Endothelial cell of umbilical vein (primary cell): ENCODE measurements around the gene SLC6A20. TPM values are rescaled to one million over a fixed set of nuclear protein-coding genes. Genes with fewer than 3 reads are reported as not detected.

Experiments used
- BruUV-seq: library from RNA; stranded (reverse); fragments of 400-500 nt; replicated peaks from 2 replicates; lab custom pipeline; 2021; lab: Mats Ljungman, UMichigan
- CTCF ChIA-PET: fragments of 300-600, 350-600 bp; sonication (Branson Sonifier 250); formaldehyde crosslinking; loops from one replicate; lab custom pipeline; 2021; ENCODE audit warnings: antibody characterized with exemption, inconsistent platforms; lab: Charles Lee
- POLR2A ChIA-PET: fragments of 300-600, 350-600 bp; sonication (Branson Sonifier 250); formaldehyde crosslinking; loops from one replicate; lab custom pipeline; 2021; ENCODE audit warnings: antibody characterized with exemption, inconsistent platforms; lab: Charles Lee
- DNase-seq: peaks from one replicate; pipeline ENCODE4 v3.0.0-alpha.2; 2011; ENCODE audit warnings: low read depth, low spot score
- FAIRE-seq: peaks from 2 replicates; lab custom pipeline; 2011; peaks lifted over from hg19 to GRCh38; lab: Jason Lieb, UNC
- H2AFZ ChIP-seq: 2 replicates; pipeline ENCODE4 v1.6.0; 2012; ENCODE audit warnings: low read depth, low read length, control low read depth, inconsistent platforms
- H3K27ac ChIP-seq: 2 replicates; pipeline ENCODE4 v1.5.1; 2011; ENCODE audit warnings: low read depth, mild to moderate bottlenecking, control low read depth, low read length, moderate library complexity; ENCODE audit not compliant: insufficient read depth
- H3K27me3 ChIP-seq, 2 experiments: 2 replicates each; pipeline versions ENCODE4 v1.6.0 to v1.6.1; 2011; ENCODE audit warnings: low read length in 2 of 2, mixed read lengths in 1 of 2; ENCODE audit not compliant: control insufficient read depth in 2 of 2, insufficient read depth in 2 of 2
- H3K36me3 ChIP-seq, 2 experiments: 2 replicates in 1 of 2; 3 replicates in 1 of 2; pipeline ENCODE4 v1.5.1; 2011; ENCODE audit warnings: low read length in 2 of 2, mild to moderate bottlenecking in 1 of 2, moderate library complexity in 1 of 2; ENCODE audit not compliant: control insufficient read depth in 2 of 2, insufficient read depth in 2 of 2; ENCODE audit errors: extremely low read depth in 1 of 2
- H3K4me1 ChIP-seq: 3 replicates; pipeline ENCODE4 v1.5.1; 2011; ENCODE audit warnings: mild to moderate bottlenecking, low read length; ENCODE audit not compliant: control insufficient read depth, insufficient read depth; ENCODE audit errors: extremely low read depth
- H3K4me2 ChIP-seq: 2 replicates; pipeline ENCODE4 v1.6.1; 2011; ENCODE audit warnings: low read length, control low read depth, mixed read lengths; ENCODE audit not compliant: insufficient read depth
- H3K4me3 ChIP-seq, 3 experiments: fragments of 200-600 bp in 1 of 3; sonication (generic), shearing (Covaris generic) in 1 of 3; replicated peaks in 1 of 3; 2 replicates each; pipeline ENCODE4 v1.5.1; 2011 to 2016; ENCODE audit warnings: control low read depth in 3 of 3, low read length in 3 of 3, mild to moderate bottlenecking in 2 of 3, inconsistent platforms in 1 of 3, low read depth in 1 of 3, moderate library complexity in 1 of 3; ENCODE audit not compliant: insufficient read depth in 1 of 3
- H3K79me2 ChIP-seq: 2 replicates; pipeline ENCODE4 v1.6.0; 2012; ENCODE audit warnings: low read length, inconsistent platforms; ENCODE audit not compliant: control insufficient read depth, insufficient read depth
- H3K9ac ChIP-seq: replicated peaks from 2 replicates; pipeline ENCODE3; 2011; ENCODE audit warnings: low read length, control low read depth; ENCODE audit not compliant: insufficient read depth; ENCODE audit errors: extremely low read depth
- H3K9me1 ChIP-seq: replicated peaks from 3 replicates; pipeline ENCODE4 v1.6.0; 2011; ENCODE audit warnings: mild to moderate bottlenecking, low read length; ENCODE audit not compliant: control insufficient read depth, insufficient read depth; ENCODE audit errors: extremely low read depth
- H3K9me3 ChIP-seq: replicated peaks from 2 replicates; pipeline ENCODE4 v1.5.1; 2012; ENCODE audit warnings: low read length, inconsistent platforms; ENCODE audit not compliant: control insufficient read depth, insufficient read depth
- H4K20me1 ChIP-seq: replicated peaks from 2 replicates; pipeline ENCODE3; 2011; ENCODE audit warnings: mild to moderate bottlenecking, low read length; ENCODE audit not compliant: control insufficient read depth, insufficient read depth; ENCODE audit errors: extremely low read depth
- CTCF ChIP-seq, 2 donors: IDR thresholded peaks; 1 replicate in 1 of 2; 2 replicates in 1 of 2; pipeline ENCODE4 v1.5.1; 2011; ENCODE audit warnings: low read length in 2 of 2, mild to moderate bottlenecking in 2 of 2, moderate library complexity in 2 of 2, control low read depth in 1 of 2, inconsistent platforms in 1 of 2, low read depth in 1 of 2; ENCODE audit not compliant: insufficient read depth in 1 of 2; ENCODE audit errors: extremely low read depth in 1 of 2
- GATA2 ChIP-seq: IDR thresholded peaks from 2 replicates; pipeline ENCODE4 v1.7.0; 2011; ENCODE audit warnings: low read depth, mild to moderate bottlenecking, moderate library complexity, mixed read lengths, low read length; ENCODE audit not compliant: insufficient read length, insufficient read depth
- JUN ChIP-seq: IDR thresholded peaks from 2 replicates; pipeline ENCODE4 v1.6.1; 2011; ENCODE audit warnings: borderline replicate concordance, low read depth; ENCODE audit not compliant: insufficient read length, insufficient read depth
- MYC ChIP-seq: IDR thresholded peaks from one replicate; pipeline ENCODE4 v1.6.1; 2011; ENCODE audit warnings: mild to moderate bottlenecking, low read depth, low read length
- POLR2A ChIP-seq: IDR thresholded peaks from 2 replicates; pipeline ENCODE4 v1.6.1; 2012; ENCODE audit warnings: low read depth, mild to moderate bottlenecking, control low read depth, low read length
- dilution Hi-C: fragments of 300-500 bp; cut with MboI; formaldehyde crosslinking; loops from one replicate; pipeline ENCODE4 v1.15.0; 2019; ENCODE audit warnings: low sequenced_read_pairs; ENCODE audit not compliant: extremely low pct_ligation_motif_present
- intact Hi-C: fragments of 100-400 bp; cut with micrococcal nuclease; formaldehyde crosslinking; loops from one replicate; pipeline ENCODE4 v1.10.0; 2022
- polyA plus RNA-seq, 4 experiments: library from polyadenylated mRNA; depleted of rRNA in 3 of 4; stranded (reverse) in 3 of 4; unstranded in 1 of 4; fragments of >200 nt; gene quantifications; 2 replicates each; pipeline versions ENCODE4 v1.2.1 to v1.2.3, GENCODE V29; 2011 to 2012; ENCODE audit warnings: missing spikeins in 1 of 4
- total RNA-seq: library from RNA; stranded (reverse); gene quantifications from 2 replicates; pipeline ENCODE4 v1.2.3, GENCODE V29; 2021

SLC6A20 gene
- total and polyA plus RNA-seq, 2 donors (not counting 3 experiments of a cell fraction or from before 2014, with no cell fraction given): not detected

- no peak overlapping the region for H3K4me2 ChIP-seq
- no peak for TF ChIP-seq POLR2A
- TF ChIP-seq JUN: no peak
- TF ChIP-seq CTCF (IDR thresholded peaks at IDR 0.05; ENCODE audit: extremely low read depth in 1 of 2, insufficient read depth in 1 of 2, low read depth in 1 of 2, low read length in 2 of 2): no peak
- no peak overlapping the region for H3K4me3 ChIP-seq
- H3K9ac ChIP-seq: no peak overlapping the region
- FAIRE-seq: no peak
- ChIA-PET POLR2A (no interaction called here), CTCF (no interaction called here)
- H4K20me1 ChIP-seq: no peaks in the 10 kb centered on the region
- dilution Hi-C loops: no loop called here
- no peaks in the 10 kb centered on the region for H3K4me1 ChIP-seq
- H3K9me1 ChIP-seq: no peaks in the 10 kb centered on the region
- no peak for DNase-seq
- no peaks in the 10 kb centered on the region for H3K79me2 ChIP-seq
- BruUV-seq: no TSS peak
- H2AFZ ChIP-seq: no peak overlapping the region
- H3K27me3 ChIP-seq: no peaks in the 10 kb centered on the region
- intact Hi-C loops: no loop called here
- H3K27ac ChIP-seq: no peak overlapping the region
- peaks cover 18 to 22% of the 10 kb centered on the region in 2 experiments for H3K36me3 ChIP-seq
- H3K9me3 ChIP-seq: no peaks in the 10 kb centered on the region
These were observed 59.1 kb downstream of the SLC6A20 start for GRCh38 chr3:45737234-45737633.

- no peaks in the 10 kb centered on the region for H3K79me2 ChIP-seq
These were observed 59.6 kb downstream of the SLC6A20 start for GRCh38 chr3:45736707-45737106.

More at GRCh38 chr3:45736707-45737106, 59.6 kb downstream of the SLC6A20 start:
- Histone ChIP-seq H3K27me3 (no peaks in the 10 kb centered on the region), H3K4me1 (no peaks in the 10 kb centered on the region), H3K36me3 (peaks cover 18 to 23% of the 10 kb centered on the region in 2 experiments), H3K4me2 (no peak overlapping the region), H3K9me3 (no peaks in the 10 kb centered on the region), H3K4me3 (no peak overlapping the region), H3K9me1 (no peaks in the 10 kb centered on the region), H3K27ac (no peak overlapping the region), H3K9ac (no peak overlapping the region), H4K20me1 (no peaks in the 10 kb centered on the region), H2AFZ (no peak overlapping the region)
- no peak for FAIRE-seq
- no TSS peak for BruUV-seq
- ChIA-PET CTCF (no interaction called here), POLR2A (no interaction called here)
- dilution Hi-C loops (no loop called here), intact Hi-C loops (no loop called here)
- DNase-seq: no peak
- TF ChIP-seq GATA2 (no peak), MYC (no peak)
